GM18502 (cell line): Measurements from ENCODE around the gene DNALI1.
"Not testable (repeated sequence)": the region's sequence is repeated elsewhere in the genome, so short reads cannot be mapped to it uniquely, and the experiment has no call there.

Experiments used
- ATAC-seq: cut with Tn5 transposase; IDR thresholded peaks from one replicate; pipeline ENCODE4 v1.9.1; 2021; ENCODE audit warnings: mild to moderate bottlenecking; ENCODE audit not compliant: unreplicated experiment, poor library complexity

DNALI1 gene

GRCh38 chr1:37553927-37554808 lies 2.6 kb upstream of the DNALI1 start, which contains the start of gene SNIP1:
Gene SNIP1 (minus strand): TSS chr1:37554293. CDS start chr1:37554229, 64 bp downstream.
- ATAC-seq = peak; percentile 82

- ATAC-seq = no peak
Observed at GRCh38 chr1:37557402-37557801, 662 bp downstream of the DNALI1 start.

GRCh38 chr1:37558411-37558810 lies 1.7 kb downstream of the DNALI1 start:
- ATAC-seq = no peak

GRCh38 chr1:37559080-37559479 lies 2.3 kb downstream of the DNALI1 start:
- no peak for ATAC-seq

- ATAC-seq = not testable (repeated sequence)
Observed at GRCh38 chr1:37559957-37560379, 3.2 kb downstream of the DNALI1 start.

- no peak for ATAC-seq
Observed at GRCh38 chr1:37560401-37561132, 3.8 kb downstream of the DNALI1 start.

- ATAC-seq = no peak
Observed at GRCh38 chr1:37561133-37562132, 4.7 kb downstream of the DNALI1 start.

GRCh38 chr1:37562984-37563383 lies 6.2 kb downstream of the DNALI1 start:
- no peak for ATAC-seq

- ATAC-seq = no peak
Observed at GRCh38 chr1:37564892-37565291, 8.2 kb downstream of the DNALI1 start.

- ATAC-seq = no peak
Observed at GRCh38 chr1:37567023-37567422, 10.3 kb downstream of the DNALI1 start.

- ATAC-seq = no peak
Observed at GRCh38 chr1:37570528-37571334, 14.0 kb downstream of the DNALI1 start.

- no peak for ATAC-seq
Observed at GRCh38 chr1:37574834-37575480, 18.2 kb downstream of the DNALI1 start.

GRCh38 chr1:37575692-37576091 lies 19.0 kb downstream of the DNALI1 start:
- ATAC-seq = no peak

- ATAC-seq = not testable (repeated sequence)
Observed at GRCh38 chr1:37584544-37584943, 27.8 kb downstream of the DNALI1 start.

- ATAC-seq = no peak
Observed at GRCh38 chr1:37588939-37589338, 32.2 kb downstream of the DNALI1 start.

GRCh38 chr1:37593726-37594125 lies 37.0 kb downstream of the DNALI1 start:
- no peak for ATAC-seq

- ATAC-seq = peak; percentile 96
Observed at GRCh38 chr1:37595440-37596181, 38.9 kb downstream of the DNALI1 start, which contains the start of gene GNL2. Gene GNL2 (minus strand): TSS chr1:37595937. CDS start chr1:37595822, 115 bp downstream.

GRCh38 chr1:37596182-37596667 lies 39.5 kb downstream of the DNALI1 start:
- ATAC-seq = peak; percentile 2
